Natural killer cell (primary cell): ENCODE data around the gene SGCD. TPM values are rescaled to one million over a fixed set of nuclear protein-coding genes. Genes with fewer than 3 reads are reported as not detected.

ENCODE experiments used
- ATAC-seq, 3 donors: fragments of 150-1000 bp in 2 of 3; fragments of 200-7000 bp in 1 of 3; cut with Tn5 transposase; 1 replicate in 1 of 3; 2 replicates in 2 of 3; pipeline ENCODE4 v1.10.0; 2021; ENCODE audit warnings: mild to moderate bottlenecking in 2 of 3, moderate library complexity in 2 of 3
- DNase-seq, 2 donors: peaks; one replicate each; pipeline versions ENCODE4 v3.0.0 to v3.0.0-alpha.2; 2013 to 2021; ENCODE audit warnings: mixed read lengths in 1 of 2
- H3K27ac ChIP-seq: one replicate; pipeline ENCODE4 v1.5.1; 2013; ENCODE audit warnings: mild to moderate bottlenecking, low read length
- H3K27me3 ChIP-seq: one replicate; pipeline ENCODE4 v1.6.1; 2013; ENCODE audit warnings: low read length; ENCODE audit not compliant: control insufficient read depth, insufficient read depth
- H3K36me3 ChIP-seq: one replicate; pipeline ENCODE4 v1.6.1; 2013; ENCODE audit warnings: low read length; ENCODE audit not compliant: control insufficient read depth, insufficient read depth
- H3K4me1 ChIP-seq: one replicate; pipeline ENCODE4 v1.6.1; 2013; ENCODE audit warnings: low read length; ENCODE audit not compliant: control insufficient read depth, insufficient read depth
- H3K4me3 ChIP-seq: one replicate; pipeline ENCODE4 v1.5.1; 2013; ENCODE audit warnings: low read length
- H3K9me3 ChIP-seq: one replicate; pipeline ENCODE4 v1.6.1; 2013; ENCODE audit warnings: low read length; ENCODE audit not compliant: control insufficient read depth, insufficient read depth
- H3K27ac Mint-ChIP-seq, 2 donors: one replicate each; pipeline ENCODE4 v1.8.0; 2022; ENCODE audit warnings: mild to moderate bottlenecking in 2 of 2, mixed read lengths in 2 of 2, moderate library complexity in 1 of 2
- H3K27me3 Mint-ChIP-seq, 2 donors: one replicate each; pipeline ENCODE4 v1.8.0; 2022; ENCODE audit warnings: low read depth in 2 of 2, mixed read lengths in 2 of 2
- H3K36me3 Mint-ChIP-seq: one replicate; pipeline ENCODE4 v1.8.0; 2022; ENCODE audit warnings: mixed read lengths
- H3K4me1 Mint-ChIP-seq, 2 donors: one replicate each; pipeline ENCODE4 v1.8.0; 2022; ENCODE audit warnings: mixed read lengths in 2 of 2
- H3K4me3 Mint-ChIP-seq: one replicate; pipeline ENCODE4 v1.8.0; 2022; ENCODE audit warnings: mild to moderate bottlenecking, moderate library complexity, mixed read lengths
- H3K9me3 Mint-ChIP-seq, 2 donors: one replicate each; pipeline ENCODE4 v1.8.0; 2022; ENCODE audit warnings: mixed read lengths in 2 of 2
- WGBS: methylation state at CpG from one replicate; pipeline ENCODE4 v1.1.7; 2013; ENCODE audit warnings: missing lambda C conversion rate; ENCODE audit not compliant: insufficient coverage; 5-methylcytosine and 5-hydroxymethylcytosine counted together
- intact Hi-C: fragments of 100-400 bp; cut with micrococcal nuclease; formaldehyde crosslinking; loops from one replicate; pipeline ENCODE4 v1.14.2; 2022
- total RNA-seq, 4 donors: library from RNA; stranded (reverse); fragments of 120-200 nt in 1 of 4; gene quantifications; one replicate each; pipeline versions ENCODE4 v1.2.3 to v1.2.4, GENCODE V29; 2013 to 2022
- TF ChIP-seq, protein P1 (sequence below): fragments of 200-600 bp; IDR thresholded peaks from one replicate; pipeline ENCODE4 v1.8.0; 2022; ENCODE audit warnings: antibody characterized with exemption

SGCD gene
- total RNA-seq, 3 donors from 2014 or later (not counting 1 experiment from before 2014, with no cell fraction given) = 0.32 to 2.0 (median 1.4) TPM

GRCh38 chr5:156590978-156591377 is 264.0 kb downstream of the SGCD start:
- ATAC-seq (no peak), DNase-seq (no peak)
- Histone ChIP-seq H3K4me1 (no peaks in the 10 kb centered on the region), H3K27me3 (no peaks in the 10 kb centered on the region), H3K36me3 (no peaks in the 10 kb centered on the region), H3K9me3 (no peaks in the 10 kb centered on the region), H3K27ac (no peak overlapping the region), H3K4me3 (no peak overlapping the region)
- Mint-ChIP-seq H3K36me3 (no peaks in the 10 kb centered on the region), H3K4me1 (no peaks in the 10 kb centered on the region), H3K27ac (no peak overlapping the region), H3K9me3 (no peaks in the 10 kb centered on the region), H3K4me3 (no peak overlapping the region), H3K27me3 (peaks cover 24 to 53% of the 10 kb centered on the region in 2 donors)
- TF ChIP-seq, protein P1, sequence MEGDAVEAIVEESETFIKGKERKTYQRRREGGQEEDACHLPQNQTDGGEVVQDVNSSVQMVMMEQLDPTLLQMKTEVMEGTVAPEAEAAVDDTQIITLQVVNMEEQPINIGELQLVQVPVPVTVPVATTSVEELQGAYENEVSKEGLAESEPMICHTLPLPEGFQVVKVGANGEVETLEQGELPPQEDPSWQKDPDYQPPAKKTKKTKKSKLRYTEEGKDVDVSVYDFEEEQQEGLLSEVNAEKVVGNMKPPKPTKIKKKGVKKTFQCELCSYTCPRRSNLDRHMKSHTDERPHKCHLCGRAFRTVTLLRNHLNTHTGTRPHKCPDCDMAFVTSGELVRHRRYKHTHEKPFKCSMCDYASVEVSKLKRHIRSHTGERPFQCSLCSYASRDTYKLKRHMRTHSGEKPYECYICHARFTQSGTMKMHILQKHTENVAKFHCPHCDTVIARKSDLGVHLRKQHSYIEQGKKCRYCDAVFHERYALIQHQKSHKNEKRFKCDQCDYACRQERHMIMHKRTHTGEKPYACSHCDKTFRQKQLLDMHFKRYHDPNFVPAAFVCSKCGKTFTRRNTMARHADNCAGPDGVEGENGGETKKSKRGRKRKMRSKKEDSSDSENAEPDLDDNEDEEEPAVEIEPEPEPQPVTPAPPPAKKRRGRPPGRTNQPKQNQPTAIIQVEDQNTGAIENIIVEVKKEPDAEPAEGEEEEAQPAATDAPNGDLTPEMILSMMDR = no peak
- intact Hi-C loops = no loop called here

GRCh38 chr5:156591631-156592030 is 264.7 kb downstream of the SGCD start:
- no peaks in the 10 kb centered on the region for H3K4me1 Mint-ChIP-seq
- Histone ChIP-seq H3K27me3 (no peaks in the 10 kb centered on the region), H3K27ac (no peak overlapping the region), H3K9me3 (no peaks in the 10 kb centered on the region), H3K36me3 (no peaks in the 10 kb centered on the region), H3K4me1 (no peaks in the 10 kb centered on the region), H3K4me3 (no peak overlapping the region)
- intact Hi-C loops = no loop called here
- H3K9me3 Mint-ChIP-seq = no peaks in the 10 kb centered on the region
- H3K4me3 Mint-ChIP-seq = no peak overlapping the region
- TF ChIP-seq, protein P1 = no peak
- no peak for DNase-seq
- no peak for ATAC-seq
- no peak overlapping the region for H3K27ac Mint-ChIP-seq
- H3K27me3 Mint-ChIP-seq = peaks cover 24 to 53% of the 10 kb centered on the region in 2 donors
- no peaks in the 10 kb centered on the region for H3K36me3 Mint-ChIP-seq

GRCh38 chr5:156593546-156593945 is 266.6 kb downstream of the SGCD start:
- WGBS = no CpG with 5 or more reads among the region's 1 CpG
- Histone ChIP-seq H3K27ac (no peak overlapping the region), H3K4me3 (no peak overlapping the region), H3K4me1 (no peaks in the 10 kb centered on the region), H3K27me3 (peaks cover 3% of the 10 kb centered on the region), H3K9me3 (no peaks in the 10 kb centered on the region), H3K36me3 (no peaks in the 10 kb centered on the region)
- no peak for DNase-seq
- Mint-ChIP-seq H3K4me3 (no peak overlapping the region), H3K9me3 (no peaks in the 10 kb centered on the region), H3K27ac (no peak overlapping the region), H3K4me1 (no peaks in the 10 kb centered on the region), H3K36me3 (no peaks in the 10 kb centered on the region), H3K27me3 (peaks cover 16 to 47% of the 10 kb centered on the region in 2 donors)
- intact Hi-C loops = no loop called here
- no peak for ATAC-seq
- TF ChIP-seq, protein P1 = no peak

DNA sequence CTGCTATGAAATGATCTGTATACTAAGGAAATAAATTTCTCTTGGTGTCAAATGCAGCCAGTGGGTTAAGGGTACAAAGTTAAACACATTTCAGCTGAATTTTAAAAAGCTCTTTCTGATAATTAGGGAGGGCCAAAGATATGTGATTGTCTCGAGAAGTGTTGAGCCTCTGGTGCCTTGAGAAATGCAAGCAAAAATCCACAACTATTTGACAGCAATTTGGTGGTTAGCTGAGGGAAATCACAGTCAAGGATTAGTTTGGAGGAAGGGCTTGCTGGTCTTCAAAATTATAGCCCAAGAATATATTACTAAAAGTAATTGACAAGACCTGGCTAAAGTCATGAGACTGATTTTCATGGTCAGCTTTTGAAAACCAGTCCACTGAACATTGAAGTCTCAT is 267.4 kb downstream of the SGCD start:
- H3K27me3 Mint-ChIP-seq = peaks cover 12 to 40% of the 10 kb centered on the region in 2 donors
- TF ChIP-seq, protein P1 = no peak
- H3K9me3 Mint-ChIP-seq = no peaks in the 10 kb centered on the region
- no peak overlapping the region for H3K27ac ChIP-seq
- DNase-seq = no peak
- H3K27me3 ChIP-seq = peaks cover 3% of the 10 kb centered on the region
- no peaks in the 10 kb centered on the region for H3K9me3 ChIP-seq
- no peaks in the 10 kb centered on the region for H3K36me3 ChIP-seq
- no peaks in the 10 kb centered on the region for H3K4me1 ChIP-seq
- no peak overlapping the region for H3K4me3 ChIP-seq
- H3K4me3 Mint-ChIP-seq = no peak overlapping the region
- WGBS = 71% methylated on average over 1 of the region's 1 CpG
- no peak for ATAC-seq
- no peak overlapping the region for H3K27ac Mint-ChIP-seq
- no peaks in the 10 kb centered on the region for H3K36me3 Mint-ChIP-seq
- intact Hi-C loops = no loop called here
- H3K4me1 Mint-ChIP-seq = no peaks in the 10 kb centered on the region
